ENCODE data around the gene HCAR3. TPM values are rescaled to one million over a fixed set of nuclear protein-coding genes. Genes with fewer than 3 reads are reported as not detected.

Gene HCAR3
- total and polyA plus RNA-seq, 2 of the 13 experiments (the other 11 are each of a cell fraction or from before 2014, with no cell fraction given): 0.11 to 12.8 TPM

GRCh38 chr12:122743895-122744525, 27.4 kb upstream of the HCAR3 start:
- TF ChIP-seq ZNF660 (CRISPR knock-in tag; IDR thresholded peaks at IDR 0.05; ENCODE audit: borderline replicate concordance, low read depth): no peak
- TF ChIP-seq ZNF672 (CRISPR knock-in tag; IDR thresholded peaks at IDR 0.05): no peak
- TF ChIP-seq U2AF1 (optimal IDR thresholded peaks at IDR 0.05; ENCODE audit: low read depth, low read length): no peak
- no peak for TF ChIP-seq IRF9 (CRISPR knock-in tag; IDR thresholded peaks at IDR 0.05; ENCODE audit: borderline replicate concordance)
- TF ChIP-seq PBX3 (CRISPR knock-in tag; IDR thresholded peaks at IDR 0.05; ENCODE audit: borderline replicate concordance): no peak
- no peak for TF ChIP-seq ZNF746 (CRISPR knock-in tag; IDR thresholded peaks at IDR 0.05)
- TF ChIP-seq CTCF (CRISPR knock-in tag; IDR thresholded peaks at IDR 0.05): no peak
- no peak for TF ChIP-seq NCOA5 (CRISPR knock-in tag; IDR thresholded peaks at IDR 0.05)
- no peak for TF ChIP-seq SALL2 (CRISPR knock-in tag; IDR thresholded peaks at IDR 0.05)
- no peak for TF ChIP-seq SRY (CRISPR knock-in tag; IDR thresholded peaks at IDR 0.05)
- TF ChIP-seq CHD2 (IDR thresholded peaks at IDR 0.05; ENCODE audit: low read depth, low read length): no peak
- TF ChIP-seq ZNF17 (CRISPR knock-in tag; IDR thresholded peaks at IDR 0.05): no peak
- no peak for TF ChIP-seq ZBTB7B (CRISPR knock-in tag; IDR thresholded peaks at IDR 0.05)
- TF ChIP-seq FOXO1 (CRISPR knock-in tag; IDR thresholded peaks at IDR 0.05): no peak
- no peak for TF ChIP-seq ZNF841 (CRISPR knock-in tag; IDR thresholded peaks at IDR 0.05; ENCODE audit: borderline replicate concordance)
- TF ChIP-seq SCMH1 (CRISPR knock-in tag; IDR thresholded peaks at IDR 0.05; ENCODE audit: borderline replicate concordance): no peak
- TF ChIP-seq ATF6 (CRISPR knock-in tag; conservative IDR thresholded peaks at IDR 0.05): no peak
- H3K36me3 ChIP-seq (replicated peaks in 1 of 2; ENCODE audit: control insufficient read depth in 1 of 2, insufficient read depth in 2 of 2, low read length in 2 of 2): no peaks in the 10 kb centered on the region
- H3K27ac ChIP-seq (ENCODE audit: extremely low read length, insufficient read depth, low read length): no peak overlapping the region
- POLR2A ChIA-PET: no interaction called here
- intact Hi-C loops (cut with micrococcal nuclease; ENCODE audit: unreplicated experiment) (no loop called here), in situ Hi-C loops (cut with HindIII; ENCODE audit: extremely low pct_ligation_motif_present, low pct_unique_long_range_greater_than_20kb) (no loop called here)
- DNase-seq (ENCODE audit: low spot score) (no peak), FAIRE-seq (no peak), ATAC-seq (no peak)
- 50% methylated on average over 7 of the region's 7 CpGs for WGBS (ENCODE audit: low lambda C conversion rate)
- no peaks in the 10 kb centered on the region for H3K79me2 ChIP-seq (ENCODE audit: insufficient read depth, low read length)
- H3K4me1 ChIP-seq (ENCODE audit: insufficient read depth, low read length): peaks cover 15% of the 10 kb centered on the region
- H3K27me3 ChIP-seq (ENCODE audit: control insufficient read depth in 1 of 2, insufficient read depth in 2 of 2, low read length in 2 of 2): no peaks in the 10 kb centered on the region; a peak in 1 of 5 replicates
- H3K4me2 ChIP-seq (ENCODE audit: low read depth, low read length): no peak overlapping the region
- H4K20me1 ChIP-seq (ENCODE audit: insufficient read depth, low read length): no peaks in the 10 kb centered on the region
- no peak overlapping the region for H3K4me3 ChIP-seq (replicated peaks in 1 of 3; ENCODE audit: insufficient read depth in 1 of 3, low read depth in 2 of 3, low read length in 3 of 3)
- no peak overlapping the region for H2AFZ ChIP-seq (ENCODE audit: low read length)
- no peak overlapping the region for H3K9ac ChIP-seq (ENCODE audit: insufficient read depth, low read depth, low read length)
- CTCF ChIA-PET (ENCODE audit: low intra/inter-chr PET ratio, low total read pairs): no interaction called here
- no peaks in the 10 kb centered on the region for H3K9me3 ChIP-seq (ENCODE audit: low read length)
- no TSS peak for BruUV-seq (replicated peaks)
